ENCODE measurements around the gene OTX1. TPM values are rescaled to one million over a fixed set of nuclear protein-coding genes. Genes with fewer than 3 reads are reported as not detected.

Gene OTX1
- total RNA-seq (2022) (7.1 and 8.3 TPM in 2 replicates), Bru-seq, nascent RNA (percentile 50 among the genes with signal in this experiment), BruChase-seq, experiment 1, labeled RNA remaining after a 6-hour chase (percentile 42 among the genes with signal in this experiment), BruChase-seq, experiment 2, labeled RNA remaining after a 2-hour chase (percentile 56 among the genes with signal in this experiment)
- long read RNA-seq, partial matches to known transcripts = 2 of 5 reads
- long read RNA-seq, other reads (novel, unspliced or antisense) = 2 of 5 reads

DNA sequence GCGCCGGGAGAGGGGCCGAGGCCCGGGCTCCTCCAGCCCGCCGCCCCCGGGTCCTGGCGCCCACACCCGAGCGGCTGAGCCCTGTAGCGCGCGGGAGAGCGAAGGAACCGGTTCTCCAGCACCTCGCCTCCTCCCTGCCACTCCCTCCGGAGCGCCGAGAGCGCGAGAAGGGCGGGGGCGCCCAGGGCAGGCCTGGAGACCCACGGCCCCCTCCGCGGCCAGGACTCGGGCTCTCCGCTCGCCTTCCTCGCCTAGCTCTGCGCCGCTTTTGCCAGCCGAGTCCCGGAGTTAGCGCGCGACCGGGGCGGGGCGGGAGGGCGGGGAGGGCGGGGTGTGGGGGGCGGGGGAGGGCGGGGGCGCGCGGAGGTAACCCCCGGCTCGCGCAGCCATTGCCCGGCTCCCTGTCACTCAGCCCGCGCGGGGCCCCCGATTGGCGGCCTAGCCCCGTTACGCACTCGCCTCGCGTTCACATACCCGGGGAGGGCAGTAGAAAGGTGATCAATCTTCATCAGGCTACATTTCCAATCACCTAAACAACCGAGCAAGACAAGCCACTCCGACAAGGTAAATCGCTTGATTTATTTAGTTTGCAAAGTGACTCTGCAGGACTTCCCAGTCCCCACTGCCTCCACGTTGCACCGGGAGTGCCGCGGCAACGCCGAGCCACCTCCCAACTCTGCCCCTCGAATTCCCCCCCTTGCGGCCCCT is at the start of gene OTX1:
Gene OTX1, plus strand, starts transcription at position 497 of the 708 bp plus-strand sequence. CDS start 2,161 bp downstream, outside the sequence.
- CTCF ChIA-PET = interaction anchor here (0.7 kb wide), 1 partner anchor 16 kb away, joined by 3 read pairs; no protein-coding TSS in a partner anchor
- TF ChIP-seq, protein P1, sequence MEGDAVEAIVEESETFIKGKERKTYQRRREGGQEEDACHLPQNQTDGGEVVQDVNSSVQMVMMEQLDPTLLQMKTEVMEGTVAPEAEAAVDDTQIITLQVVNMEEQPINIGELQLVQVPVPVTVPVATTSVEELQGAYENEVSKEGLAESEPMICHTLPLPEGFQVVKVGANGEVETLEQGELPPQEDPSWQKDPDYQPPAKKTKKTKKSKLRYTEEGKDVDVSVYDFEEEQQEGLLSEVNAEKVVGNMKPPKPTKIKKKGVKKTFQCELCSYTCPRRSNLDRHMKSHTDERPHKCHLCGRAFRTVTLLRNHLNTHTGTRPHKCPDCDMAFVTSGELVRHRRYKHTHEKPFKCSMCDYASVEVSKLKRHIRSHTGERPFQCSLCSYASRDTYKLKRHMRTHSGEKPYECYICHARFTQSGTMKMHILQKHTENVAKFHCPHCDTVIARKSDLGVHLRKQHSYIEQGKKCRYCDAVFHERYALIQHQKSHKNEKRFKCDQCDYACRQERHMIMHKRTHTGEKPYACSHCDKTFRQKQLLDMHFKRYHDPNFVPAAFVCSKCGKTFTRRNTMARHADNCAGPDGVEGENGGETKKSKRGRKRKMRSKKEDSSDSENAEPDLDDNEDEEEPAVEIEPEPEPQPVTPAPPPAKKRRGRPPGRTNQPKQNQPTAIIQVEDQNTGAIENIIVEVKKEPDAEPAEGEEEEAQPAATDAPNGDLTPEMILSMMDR (IDR thresholded peaks at IDR 0.05; ENCODE audit: unreplicated experiment) = no peak
- Mint-ChIP-seq H3K9me3 (ENCODE audit: low read depth, unreplicated experiment) (no peaks in the 10 kb centered on the region), H3K4me3 (ENCODE audit: low read depth, unreplicated experiment) (peak within 1 kb of the TSS; percentile 80), H3K27ac (ENCODE audit: unreplicated experiment) (peak within 1 kb of the TSS; percentile 75), H3K4me1 (ENCODE audit: low read depth, unreplicated experiment) (peaks cover 9% of the 10 kb centered on the region), H3K36me3 (ENCODE audit: insufficient read depth, unreplicated experiment) (peaks cover 53% of the 10 kb centered on the region), H3K27me3 (ENCODE audit: unreplicated experiment) (no peaks in the 10 kb centered on the region)
- DNase-seq = peak; percentile 93
- intact Hi-C loops (cut with micrococcal nuclease; ENCODE audit: unreplicated experiment) = loop anchor here (1.0 kb wide), 1 partner anchor 139 kb away; no protein-coding TSS in a partner anchor
- no TSS peak for BruUV-seq (replicated peaks)

DNA sequence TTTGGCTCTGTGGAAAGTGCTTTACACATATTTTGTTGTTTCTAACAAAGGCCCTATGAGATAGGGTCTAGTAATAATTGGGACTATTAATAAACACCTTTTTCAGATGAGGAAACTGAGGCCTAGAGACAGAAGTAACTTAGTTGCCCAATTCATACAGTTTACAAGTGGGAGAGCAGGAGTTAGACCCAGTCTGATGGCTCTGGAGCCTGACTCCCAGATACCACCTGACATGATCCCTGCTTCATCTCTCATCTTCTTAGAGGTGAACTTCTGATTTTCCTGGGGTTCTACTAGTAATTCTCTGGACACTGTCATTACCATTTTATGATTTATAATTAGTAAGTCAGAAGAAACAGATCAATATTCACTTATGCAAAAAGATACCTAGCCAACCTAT is 49.1 kb upstream of the OTX1 start:
- TF ChIP-seq, protein P1 (IDR thresholded peaks at IDR 0.05; ENCODE audit: unreplicated experiment) = no peak
- Mint-ChIP-seq H3K36me3 (ENCODE audit: insufficient read depth, unreplicated experiment) (peaks cover 10% of the 10 kb centered on the region), H3K9me3 (ENCODE audit: low read depth, unreplicated experiment) (no peaks in the 10 kb centered on the region), H3K27ac (ENCODE audit: unreplicated experiment) (no peak overlapping the region), H3K27me3 (ENCODE audit: unreplicated experiment) (no peaks in the 10 kb centered on the region), H3K4me3 (ENCODE audit: low read depth, unreplicated experiment) (no peak overlapping the region), H3K4me1 (ENCODE audit: low read depth, unreplicated experiment) (no peaks in the 10 kb centered on the region)
- BruUV-seq (replicated peaks) = no TSS peak
- CTCF ChIA-PET = interaction anchor here (1.6 kb wide), 1 partner anchor 11 kb away, joined by 4 read pairs; no protein-coding TSS in a partner anchor
- DNase-seq = no peak
- intact Hi-C loops (cut with micrococcal nuclease; ENCODE audit: unreplicated experiment) = loop anchor here (10.0 kb wide), 1 partner anchor 183 kb away; no protein-coding TSS in a partner anchor

DNA sequence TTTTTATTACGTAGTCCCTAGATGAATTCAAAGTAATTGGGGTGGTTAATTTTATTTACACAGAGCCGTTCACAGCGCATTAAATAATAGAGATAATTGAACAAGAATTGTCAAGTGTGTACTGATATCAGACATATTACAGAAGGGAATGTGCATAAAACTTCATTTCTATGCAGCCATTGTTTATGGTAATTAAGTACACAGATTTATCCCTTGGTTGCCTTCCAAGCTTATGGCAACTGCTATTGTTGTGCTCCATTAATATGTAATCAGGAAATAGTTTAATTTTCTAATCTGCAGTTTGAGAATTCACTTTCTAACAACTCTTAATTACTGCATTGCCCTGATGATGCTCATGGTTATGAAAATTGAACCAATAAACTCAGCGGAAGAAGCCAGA is 47.3 kb upstream of the OTX1 start:
- H3K4me1 Mint-ChIP-seq (ENCODE audit: low read depth, unreplicated experiment) = no peaks in the 10 kb centered on the region
- H3K4me3 Mint-ChIP-seq (ENCODE audit: low read depth, unreplicated experiment) = no peak overlapping the region
- H3K36me3 Mint-ChIP-seq (ENCODE audit: insufficient read depth, unreplicated experiment) = peaks cover 5% of the 10 kb centered on the region
- no peak overlapping the region for H3K27ac Mint-ChIP-seq (ENCODE audit: unreplicated experiment)
- no peaks in the 10 kb centered on the region for H3K27me3 Mint-ChIP-seq (ENCODE audit: unreplicated experiment)
- intact Hi-C loops (cut with micrococcal nuclease; ENCODE audit: unreplicated experiment) = loop anchor here (10.0 kb wide), 1 partner anchor 181 kb away; no protein-coding TSS in a partner anchor
- BruUV-seq (replicated peaks) = no TSS peak
- TF ChIP-seq, protein P1 (IDR thresholded peaks at IDR 0.05; ENCODE audit: unreplicated experiment) = no peak
- no peak for DNase-seq
- CTCF ChIA-PET = no interaction called here
- H3K9me3 Mint-ChIP-seq (ENCODE audit: low read depth, unreplicated experiment) = no peaks in the 10 kb centered on the region

DNA sequence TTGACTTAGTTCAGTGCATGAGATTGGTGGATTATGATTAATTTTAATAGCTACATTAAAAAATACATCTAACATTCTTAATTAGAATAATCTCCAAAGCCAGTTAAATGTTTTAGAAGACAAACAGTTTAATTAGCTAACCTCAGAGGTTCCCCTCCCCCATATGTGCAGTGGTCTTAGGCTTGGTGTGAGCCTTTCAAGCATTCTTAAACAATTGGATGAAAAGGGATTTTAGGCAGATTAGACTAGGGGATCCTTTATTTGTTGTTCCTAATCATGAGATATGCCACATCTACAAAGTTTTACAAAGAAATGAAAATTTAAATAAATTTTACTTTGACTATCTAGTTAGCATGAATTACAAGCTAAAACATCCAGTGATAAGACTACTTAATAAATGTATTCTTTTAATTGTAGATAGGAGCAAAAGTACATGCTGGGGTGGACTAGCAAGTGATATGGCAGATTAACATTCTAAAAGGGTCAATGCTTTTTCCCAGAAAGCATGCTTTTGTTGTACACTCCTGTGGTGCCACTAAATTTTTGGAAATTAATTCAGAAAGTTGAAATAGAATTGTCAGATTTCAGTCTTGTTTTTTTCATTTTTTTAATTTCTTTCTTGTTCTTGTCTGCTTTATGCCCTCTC is 42.7 kb upstream of the OTX1 start:
- Mint-ChIP-seq H3K27me3 (ENCODE audit: unreplicated experiment) (no peaks in the 10 kb centered on the region), H3K4me3 (ENCODE audit: low read depth, unreplicated experiment) (no peak overlapping the region), H3K27ac (ENCODE audit: unreplicated experiment) (no peak overlapping the region), H3K36me3 (ENCODE audit: insufficient read depth, unreplicated experiment) (peaks cover 9% of the 10 kb centered on the region), H3K4me1 (ENCODE audit: low read depth, unreplicated experiment) (no peaks in the 10 kb centered on the region), H3K9me3 (ENCODE audit: low read depth, unreplicated experiment) (no peaks in the 10 kb centered on the region)
- CTCF ChIA-PET = interaction anchor here (0.5 kb wide), 1 partner anchor 200 kb away, joined by 3 read pairs; no protein-coding TSS in a partner anchor
- no TSS peak for BruUV-seq (replicated peaks)
- TF ChIP-seq, protein P1 (IDR thresholded peaks at IDR 0.05; ENCODE audit: unreplicated experiment) = no peak
- no peak for DNase-seq
- intact Hi-C loops (cut with micrococcal nuclease; ENCODE audit: unreplicated experiment) = loop anchor here (10.0 kb wide), 1 partner anchor 177 kb away; no protein-coding TSS in a partner anchor
